HEK293 (cell line): ENCODE results near the gene TWIST1.

Experiments used
- HOXA7 ChIP-seq: sonication (generic); formaldehyde crosslinking; IDR thresholded peaks from 2 replicates; pipeline ENCODE4 v1.8.1; 2022; ENCODE audit warnings: missing genetic modification reagents, borderline replicate concordance
- ZNF175 ChIP-seq: fragments of 450-650 bp; formaldehyde crosslinking; IDR thresholded peaks from 2 replicates; pipeline ENCODE4 v1.5.1; 2016; ENCODE audit warnings: missing biosample characterization, missing genetic modification characterization
- ZNF529 ChIP-seq: fragments of 450-650 bp; formaldehyde crosslinking; IDR thresholded peaks from 2 replicates; pipeline ENCODE4 v1.5.1; 2017; ENCODE audit warnings: missing genetic modification characterization, missing biosample characterization; ENCODE audit not compliant: insufficient replicate concordance
- ZNF626 ChIP-seq: fragments of 450-650 bp; sonication (Bioruptor Pico); formaldehyde crosslinking; IDR thresholded peaks from 2 replicates; pipeline ENCODE4 v1.5.1; 2018; ENCODE audit warnings: missing biosample characterization, missing genetic modification characterization, inconsistent platforms

DNA sequence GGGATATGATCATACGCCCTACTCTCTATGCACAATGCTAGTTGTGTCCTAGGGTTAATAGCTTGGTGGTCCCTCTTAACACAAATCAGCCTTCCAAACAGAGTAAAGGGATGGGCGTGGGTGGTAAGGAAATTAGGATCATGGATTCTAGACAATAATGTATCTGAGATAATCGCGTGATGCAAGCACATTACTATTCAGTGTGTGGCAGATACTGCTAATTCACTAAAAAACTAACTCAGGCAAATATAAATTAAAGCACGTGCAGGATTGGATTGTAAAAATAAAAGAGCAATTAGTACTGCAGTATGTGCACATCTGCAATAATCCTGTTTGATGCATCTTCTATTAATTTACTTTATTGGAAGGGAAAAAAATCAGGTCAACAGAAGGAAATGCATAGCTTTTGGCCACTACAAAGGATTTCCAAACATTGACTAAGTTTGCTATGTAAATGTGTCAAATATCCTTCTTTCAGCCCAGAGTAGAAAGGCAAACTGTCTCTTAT is 22.0 kb downstream of the TWIST1 start:
- TF ChIP-seq ZNF175 (tag by site-specific recombination) = no peak
- no peak for TF ChIP-seq HOXA7 (CRISPR knock-in tag)
- no peak for TF ChIP-seq ZNF529
- TF ChIP-seq ZNF626 (tag by site-specific recombination) = no peak
